T-helper 2 cell treated with Interferon-gamma antibody and Interleukin-4, amounts not matched to agents 100 ng/mL and 5 ng/mL, for 36 hours (primary cell): ENCODE data around the gene CIP2A. TPM values are rescaled to one million over a fixed set of nuclear protein-coding genes. Genes with fewer than 3 reads are reported as not detected.

Experiments used
- intact Hi-C: fragments of 100-400 bp; cut with micrococcal nuclease; formaldehyde crosslinking; loops from one replicate; pipeline ENCODE4 v1.15.1; 2023
- total RNA-seq: library from RNA; stranded (reverse); gene quantifications from 2 replicates; pipeline ENCODE4 v1.2.3, GENCODE V29; 2022

The CIP2A gene
- total RNA-seq, 1 donor from 2014 or later, result 56.2 TPM

- intact Hi-C loops, result loop anchor here (2.0 kb wide), 1 partner anchor 15 kb away; no protein-coding TSS in a partner anchor
These were observed 23.7 kb downstream of the CIP2A start for GRCh38 chr3:108565506-108565905.

- intact Hi-C loops, result loop anchor here (2.0 kb wide), 1 partner anchor 16 kb away; no protein-coding TSS in a partner anchor
These were observed 24.7 kb downstream of the CIP2A start for GRCh38 chr3:108564564-108564963.

GRCh38 chr3:108562565-108562964 lies 26.7 kb downstream of the CIP2A start:
- intact Hi-C loops, result no loop called here

GRCh38 chr3:108555966-108556581 lies 33.2 kb downstream of the CIP2A start:
- intact Hi-C loops, result no loop called here

GRCh38 chr3:108554913-108555571 lies 34.2 kb downstream of the CIP2A start:
- intact Hi-C loops, result no loop called here

GRCh38 chr3:108554229-108554628 lies 35.0 kb downstream of the CIP2A start:
- intact Hi-C loops, result no loop called here

GRCh38 chr3:108552267-108553159 lies 36.7 kb downstream of the CIP2A start:
- intact Hi-C loops, result loop anchor here (1.0 kb wide), 2 partner anchors 38 to 63 kb away; no protein-coding TSS in a partner anchor

- intact Hi-C loops, result no loop called here
These were observed 40.4 kb downstream of the CIP2A start for GRCh38 chr3:108548886-108549285.

GRCh38 chr3:108548304-108548703 lies 40.9 kb downstream of the CIP2A start:
- intact Hi-C loops, result no loop called here

- intact Hi-C loops, result no loop called here
These were observed 42.5 kb downstream of the CIP2A start for GRCh38 chr3:108546692-108547091.

GRCh38 chr3:108546247-108546646 lies 43.0 kb downstream of the CIP2A start:
- intact Hi-C loops, result no loop called here

- intact Hi-C loops, result no loop called here
These were observed 51.2 kb downstream of the CIP2A start for GRCh38 chr3:108538083-108538482.

GRCh38 chr3:108528459-108529252 lies 60.6 kb downstream of the CIP2A start:
- intact Hi-C loops, result no loop called here

GRCh38 chr3:108527817-108528216 lies 61.4 kb downstream of the CIP2A start:
- intact Hi-C loops, result no loop called here

- intact Hi-C loops, result no loop called here
These were observed 62.1 kb downstream of the CIP2A start for GRCh38 chr3:108527109-108527508.

- intact Hi-C loops, result no loop called here
These were observed 63.3 kb downstream of the CIP2A start for GRCh38 chr3:108525971-108526370.

- intact Hi-C loops, result no loop called here
These were observed 64.0 kb downstream of the CIP2A start for GRCh38 chr3:108525256-108525655.

- intact Hi-C loops, result no loop called here
These were observed 64.7 kb downstream of the CIP2A start for GRCh38 chr3:108524537-108524936.

- intact Hi-C loops, result no loop called here
These were observed 70.3 kb downstream of the CIP2A start for GRCh38 chr3:108518895-108519294.

- intact Hi-C loops, result no loop called here
These were observed 72.4 kb downstream of the CIP2A start for GRCh38 chr3:108516881-108517280.

- intact Hi-C loops, result no loop called here
These were observed 75.3 kb downstream of the CIP2A start for GRCh38 chr3:108513961-108514360.
